Panc1 (cell line): Measurements from ENCODE around the gene RPRD1A. TPM values are rescaled to one million over a fixed set of nuclear protein-coding genes. Genes with fewer than 3 reads are reported as not detected.

Experiments used
- ATAC-seq: fragments of 200-7000 bp; cut with Tn5 transposase; 2 replicates; pipeline ENCODE4 v1.9.1; 2020; ENCODE audit warnings: mild to moderate bottlenecking, moderate library complexity
- BruUV-seq: library from RNA; stranded (reverse); fragments of 400-500 nt; replicated peaks from 2 replicates; lab custom pipeline; 2021; lab: Mats Ljungman, UMichigan
- CTCF ChIA-PET: fragments of 300-600 bp; sonication (Branson Sonifier 250); formaldehyde crosslinking; loops from one replicate; lab custom pipeline; 2022; ENCODE audit warnings: antibody characterized with exemption; lab: Charles Lee
- POLR2A ChIA-PET: fragments of 300-600 bp; sonication (Branson Sonifier 250); formaldehyde crosslinking; loops from one replicate; lab custom pipeline; 2022; ENCODE audit warnings: antibody characterized with exemption; lab: Charles Lee
- DNase-seq: peaks from one replicate; pipeline ENCODE4 v3.0.0-alpha.2; 2010; ENCODE audit warnings: low read depth, low spot score
- H3K27ac ChIP-seq: 2 replicates; pipeline ENCODE4 v1.5.1; 2011; ENCODE audit warnings: mild to moderate bottlenecking, low read length, inconsistent platforms
- H3K27me3 ChIP-seq: fragments of 200-500 bp; sonication (Bioruptor generic); 2 replicates; pipeline ENCODE4 v1.6.0; 2014; ENCODE audit warnings: low read length, inconsistent platforms; ENCODE audit not compliant: control insufficient read depth, insufficient read depth
- H3K36me3 ChIP-seq: fragments of 200-500 bp; sonication (Bioruptor generic); 2 replicates; pipeline ENCODE4 v1.5.1; 2014; ENCODE audit warnings: inconsistent platforms, mild to moderate bottlenecking, low read length, moderate library complexity; ENCODE audit not compliant: control insufficient read depth, insufficient read depth
- H3K4me1 ChIP-seq: 2 replicates; pipeline ENCODE4 v1.5.1; 2011; ENCODE audit warnings: inconsistent platforms, mild to moderate bottlenecking, low read length, moderate library complexity; ENCODE audit not compliant: control insufficient read depth, insufficient read depth
- H3K4me3 ChIP-seq, 2 experiments: 2 replicates each; pipeline ENCODE4 v1.5.1; 2011 to 2012; ENCODE audit warnings: low read depth in 2 of 2, low read length in 2 of 2, mild to moderate bottlenecking in 2 of 2, inconsistent platforms in 1 of 2, moderate library complexity in 1 of 2
- H3K9me3 ChIP-seq: fragments of 200-500 bp; sonication (Bioruptor generic); 2 replicates; pipeline ENCODE4 v1.5.1; 2014; ENCODE audit warnings: low read depth, mild to moderate bottlenecking, inconsistent platforms, low read length, moderate library complexity; ENCODE audit not compliant: control insufficient read depth, insufficient read depth
- CTCF ChIP-seq: fragments of 450-650 bp; IDR thresholded peaks from 2 replicates; pipeline ENCODE4 v1.5.1; 2017; ENCODE audit warnings: mild to moderate bottlenecking
- POLR2AphosphoS5 ChIP-seq: IDR thresholded peaks from 2 replicates; pipeline ENCODE4 v1.6.1; 2012; ENCODE audit warnings: mild to moderate bottlenecking, low read depth, low read length, moderate library complexity
- REST ChIP-seq, 2 experiments: IDR thresholded peaks; 2 replicates each; pipeline ENCODE4 v1.6.1; 2011 to 2012; ENCODE audit warnings: low read depth in 2 of 2, control low read depth in 1 of 2, low read length in 1 of 2, mild to moderate bottlenecking in 1 of 2, moderate library complexity in 1 of 2; ENCODE audit not compliant: insufficient read depth in 1 of 2
- SIN3A ChIP-seq: IDR thresholded peaks from 2 replicates; pipeline ENCODE4 v1.6.1; 2012; ENCODE audit warnings: low read depth, mild to moderate bottlenecking, low read length, moderate library complexity, borderline replicate concordance; ENCODE audit not compliant: insufficient read depth
- TCF7L2 ChIP-seq: IDR thresholded peaks from 2 replicates; pipeline ENCODE4 v1.6.1; 2011; ENCODE audit warnings: mild to moderate bottlenecking, low read depth, low read length, inconsistent platforms
- in situ Hi-C: cut with HindIII; loops from 2 replicates; pipeline ENCODE4 v1.10.0; 2016; ENCODE audit warnings: low sequenced_read_pairs, low pct_unique_long_range_greater_than_20kb
- intact Hi-C: fragments of 100-400 bp; cut with micrococcal nuclease; formaldehyde crosslinking; loops from one replicate; pipeline ENCODE4 v1.10.0; 2022; ENCODE audit not compliant: unreplicated experiment
- total RNA-seq: library from RNA; stranded (reverse); gene quantifications from one replicate; pipeline ENCODE4 v1.2.1, GENCODE V29; 2021; ENCODE audit not compliant: unreplicated experiment

Gene RPRD1A
- total RNA-seq, 1 experiment from 2014 or later = 44.0 TPM

GRCh38 chr18:35964319-35964718, 103.0 kb downstream of the RPRD1A start:
- Histone ChIP-seq H3K4me3 (no peak overlapping the region), H3K4me1 (no peaks in the 10 kb centered on the region), H3K27me3 (no peaks in the 10 kb centered on the region), H3K27ac (no peak overlapping the region), H3K9me3 (no peaks in the 10 kb centered on the region), H3K36me3 (no peaks in the 10 kb centered on the region)
- TF ChIP-seq SIN3A (no peak), REST (IDR thresholded peaks at IDR 0.05; ENCODE audit: insufficient read depth in 1 of 2, low read depth in 2 of 2, low read length in 1 of 2) (no peak), CTCF (no peak), TCF7L2 (no peak), POLR2AphosphoS5 (no peak)
- in situ Hi-C loops (no loop called here), intact Hi-C loops (no loop called here)
- BruUV-seq = no TSS peak
- ChIA-PET CTCF (no interaction called here), POLR2A (no interaction called here)
- ATAC-seq (no peak), DNase-seq (no peak)

GRCh38 chr18:35962320-35962719, 105.0 kb downstream of the RPRD1A start:
- H3K36me3 ChIP-seq = no peaks in the 10 kb centered on the region
- TF ChIP-seq POLR2AphosphoS5 = no peak
- TF ChIP-seq REST (IDR thresholded peaks at IDR 0.05; ENCODE audit: insufficient read depth in 1 of 2, low read depth in 2 of 2, low read length in 1 of 2) = no peak
- no peak for TF ChIP-seq CTCF
- no peak for TF ChIP-seq TCF7L2
- TF ChIP-seq SIN3A = no peak
- no peak overlapping the region for H3K27ac ChIP-seq
- DNase-seq (no peak), ATAC-seq (no peak)
- H3K9me3 ChIP-seq = no peaks in the 10 kb centered on the region
- no TSS peak for BruUV-seq
- in situ Hi-C loops = no loop called here
- intact Hi-C loops = no loop called here
- H3K27me3 ChIP-seq = no peaks in the 10 kb centered on the region
- H3K4me1 ChIP-seq = no peaks in the 10 kb centered on the region
- ChIA-PET CTCF (no interaction called here), POLR2A (no interaction called here)
- H3K4me3 ChIP-seq = no peak overlapping the region
